ENCODE data around the gene TCF23.
A peak's percentile ranks its signal among the peaks of the same experiment; 100 is the strongest.
"Not testable (repeated sequence)": the region's sequence is repeated elsewhere in the genome, so short reads cannot be mapped to it uniquely, and the experiment has no call there.

TCF23 gene

GRCh38 chr2:27152102-27152795 is 3.4 kb downstream of the TCF23 start:
- DNase-seq, result peak in 1 of 10 donors; percentile 24
- intact Hi-C loops (cut with DNase I), result no loop called here

GRCh38 chr2:27152796-27153464 is 4.1 kb downstream of the TCF23 start:
- DNase-seq, result peak in 1 of 10 donors; percentile 26

GRCh38 chr2:27154488-27154887 is 5.7 kb downstream of the TCF23 start:
- no peak for DNase-seq
- intact Hi-C loops (cut with DNase I), result no loop called here

More at GRCh38 chr2:27152796-27153464, 4.1 kb downstream of the TCF23 start:
- intact Hi-C loops (cut with DNase I), result no loop called here

- intact Hi-C loops (cut with DNase I), result no loop called here
These were observed 6.3 kb downstream of the TCF23 start for GRCh38 chr2:27155069-27155520.

GRCh38 chr2:27158468-27158867 is 9.7 kb downstream of the TCF23 start:
- intact Hi-C loops (cut with DNase I), result no loop called here
- no peak for DNase-seq

More at GRCh38 chr2:27155069-27155520, 6.3 kb downstream of the TCF23 start:
- DNase-seq, result no peak

GRCh38 chr2:27159271-27159670 is 10.5 kb downstream of the TCF23 start:
- intact Hi-C loops (cut with DNase I), result no loop called here

GRCh38 chr2:27160191-27160590 is 11.4 kb downstream of the TCF23 start:
- intact Hi-C loops (cut with DNase I), result no loop called here
- no peak for DNase-seq

More at GRCh38 chr2:27159271-27159670, 10.5 kb downstream of the TCF23 start:
- no peak for DNase-seq

- intact Hi-C loops (cut with DNase I), result no loop called here
- no peak for DNase-seq
These were observed 13.6 kb downstream of the TCF23 start for GRCh38 chr2:27162151-27163121.

- DNase-seq, result no peak
- intact Hi-C loops (cut with DNase I), result no loop called here
These were observed 16.4 kb downstream of the TCF23 start for GRCh38 chr2:27164960-27165763.

GRCh38 chr2:27170581-27171337 is 22.0 kb downstream of the TCF23 start:
- intact Hi-C loops (cut with DNase I), result no loop called here

GRCh38 chr2:27171351-27171848 is 22.6 kb downstream of the TCF23 start:
- intact Hi-C loops (cut with DNase I), result no loop called here
- DNase-seq, result no peak

More at GRCh38 chr2:27170581-27171337, 22.0 kb downstream of the TCF23 start:
- no peak for DNase-seq

GRCh38 chr2:27174638-27175037 is 25.8 kb downstream of the TCF23 start:
- DNase-seq, result peak in 1 of 10 donors; percentile 87
- intact Hi-C loops (cut with DNase I), result no loop called here

- intact Hi-C loops (cut with DNase I), result no loop called here
- no peak for DNase-seq
These were observed 26.5 kb downstream of the TCF23 start for GRCh38 chr2:27175330-27175729.

- not testable (repeated sequence) for DNase-seq
These were observed 27.0 kb downstream of the TCF23 start for GRCh38 chr2:27175781-27176180.

GRCh38 chr2:27177441-27178351 is 28.9 kb downstream of the TCF23 start:
- DNase-seq, result no peak
- intact Hi-C loops (cut with DNase I), result no loop called here

More at GRCh38 chr2:27175781-27176180, 27.0 kb downstream of the TCF23 start:
- intact Hi-C loops (cut with DNase I), result not testable (repeated sequence)

GRCh38 chr2:27178469-27178868 is 29.7 kb downstream of the TCF23 start:
- DNase-seq, result no peak
- intact Hi-C loops (cut with DNase I), result no loop called here

- intact Hi-C loops (cut with DNase I), result no loop called here
- DNase-seq, result no peak
These were observed 30.7 kb downstream of the TCF23 start for GRCh38 chr2:27179344-27180000.
